Measurements from ENCODE around the gene VPS13A.

The VPS13A gene

GRCh38 chr9:77183581-77183980 is 6.2 kb downstream of the VPS13A start:
- DNase-seq: no peak
- no peaks in the 10 kb centered on the region for H3K27me3 ChIP-seq (replicated peaks in 2 of 5; ENCODE audit: control insufficient read depth in 4 of 5, insufficient read depth in 5 of 5, low read length in 4 of 5)
- POLR2A ChIA-PET: no interaction called here
- peaks cover 0 to 5% (median 3%) of the 10 kb centered on the region in 5 experiments for H3K9me3 ChIP-seq (ENCODE audit: control extremely low read depth in 1 of 5, control insufficient read depth in 4 of 5, insufficient read depth in 2 of 5, low read depth in 1 of 5, low read length in 4 of 5)
- CTCF ChIA-PET: interaction anchor here (1.2 to 2.4 kb wide), 3 partner anchors 9 to 429 kb away, joined by 3 to 7 read pairs (median 3); no protein-coding TSS in a partner anchor
- no peak overlapping the region for H3K4me3 ChIP-seq (ENCODE audit: control insufficient read depth in 1 of 7, extremely low read depth in 1 of 7, insufficient read depth in 4 of 7, low read depth in 2 of 7, low read length in 6 of 7)
- H3K27ac ChIP-seq (ENCODE audit: insufficient read depth in 1 of 2, low read depth in 1 of 2, low read length in 2 of 2, poor library complexity in 1 of 2, severe bottlenecking in 2 of 2): no peak overlapping the region
- H3K36me3 ChIP-seq (ENCODE audit: control insufficient read depth in 4 of 4, insufficient read depth in 4 of 4, low read length in 3 of 4): no peaks in the 10 kb centered on the region
- peaks cover 5 to 17% (median 10%) of the 10 kb centered on the region in 4 experiments for H3K4me1 ChIP-seq (ENCODE audit: control extremely low read depth in 1 of 4, control insufficient read depth in 4 of 4, insufficient read depth in 4 of 4, low read length in 3 of 4)

DNA sequence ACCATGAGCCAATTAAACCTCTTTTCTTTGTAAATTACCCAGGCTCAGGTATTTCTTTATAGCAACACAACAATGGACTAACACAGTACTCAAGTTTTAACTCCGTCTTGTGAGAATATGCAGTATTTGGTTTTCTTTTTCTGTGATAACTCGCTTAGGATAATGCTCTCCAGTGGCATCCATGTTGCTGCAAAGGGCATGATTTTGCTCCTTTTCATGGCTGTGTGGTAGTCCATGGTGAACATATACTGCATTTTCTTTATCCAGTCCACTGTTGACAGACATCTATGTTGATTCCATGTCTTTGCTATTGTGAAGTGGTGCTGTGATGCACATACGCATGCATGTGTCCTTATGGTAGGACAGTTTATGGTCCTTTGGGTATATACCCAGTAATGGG is 10.9 kb downstream of the VPS13A start:
- Histone ChIP-seq H3K36me3 (ENCODE audit: control insufficient read depth in 4 of 4, insufficient read depth in 4 of 4, low read length in 3 of 4) (no peaks in the 10 kb centered on the region), H3K27me3 (replicated peaks in 2 of 5; ENCODE audit: control insufficient read depth in 4 of 5, insufficient read depth in 5 of 5, low read length in 4 of 5) (no peaks in the 10 kb centered on the region), H3K9me3 (ENCODE audit: control extremely low read depth in 1 of 5, control insufficient read depth in 4 of 5, insufficient read depth in 2 of 5, low read depth in 1 of 5, low read length in 4 of 5) (peaks cover 0 to 5% (median 3%) of the 10 kb centered on the region in 5 experiments), H3K27ac (ENCODE audit: insufficient read depth in 1 of 2, low read depth in 1 of 2, low read length in 2 of 2, poor library complexity in 1 of 2, severe bottlenecking in 2 of 2) (no peak overlapping the region), H3K4me3 (ENCODE audit: control insufficient read depth in 1 of 7, extremely low read depth in 1 of 7, insufficient read depth in 4 of 7, low read depth in 2 of 7, low read length in 6 of 7) (no peak overlapping the region), H3K4me1 (ENCODE audit: control extremely low read depth in 1 of 4, control insufficient read depth in 4 of 4, insufficient read depth in 4 of 4, low read length in 3 of 4) (no peaks in the 10 kb centered on the region)
- ChIA-PET CTCF (no interaction called here), POLR2A (no interaction called here)
- DNase-seq: no peak
- no CpG with 5 or more reads among the region's 3 CpGs for WGBS (ENCODE audit: insufficient coverage)

DNA sequence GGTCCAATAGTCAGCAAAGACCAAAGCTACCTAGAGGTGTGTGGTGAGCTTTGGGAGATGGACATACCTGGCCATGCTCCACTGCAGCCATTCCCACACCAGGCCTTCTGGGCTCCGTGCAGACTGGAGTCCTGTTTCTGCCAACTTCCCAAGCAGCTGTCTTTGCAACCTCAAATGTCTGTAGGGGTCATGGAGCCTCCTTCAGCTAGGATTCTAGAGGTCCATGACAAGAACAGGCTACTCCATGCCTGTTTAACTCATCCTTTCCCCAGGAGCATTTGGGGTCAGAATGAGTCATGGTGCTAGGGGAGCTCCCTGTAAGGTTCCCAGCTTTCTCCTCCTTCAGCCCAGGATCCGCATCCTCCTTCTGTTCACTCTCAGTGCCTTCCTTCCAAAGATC is 17.1 kb downstream of the VPS13A start:
- Histone ChIP-seq H3K27me3 (replicated peaks in 2 of 5; ENCODE audit: control insufficient read depth in 4 of 5, insufficient read depth in 5 of 5, low read length in 4 of 5) (no peaks in the 10 kb centered on the region), H3K4me3 (ENCODE audit: control insufficient read depth in 1 of 7, extremely low read depth in 1 of 7, insufficient read depth in 4 of 7, low read depth in 2 of 7, low read length in 6 of 7) (no peak overlapping the region), H3K4me1 (ENCODE audit: control extremely low read depth in 1 of 4, control insufficient read depth in 4 of 4, insufficient read depth in 4 of 4, low read length in 3 of 4) (no peaks in the 10 kb centered on the region), H3K27ac (ENCODE audit: insufficient read depth in 1 of 2, low read depth in 1 of 2, low read length in 2 of 2, poor library complexity in 1 of 2, severe bottlenecking in 2 of 2) (no peak overlapping the region), H3K9me3 (ENCODE audit: control extremely low read depth in 1 of 5, control insufficient read depth in 4 of 5, insufficient read depth in 2 of 5, low read depth in 1 of 5, low read length in 4 of 5) (no peaks in the 10 kb centered on the region), H3K36me3 (ENCODE audit: control insufficient read depth in 4 of 4, insufficient read depth in 4 of 4, low read length in 3 of 4) (no peaks in the 10 kb centered on the region)
- CTCF ChIA-PET: interaction anchor here (0.8 kb wide), 1 partner anchor 27 kb away, joined by 3 read pairs; no protein-coding TSS in a partner anchor
- POLR2A ChIA-PET: no interaction called here
- DNase-seq: no peak
- WGBS (ENCODE audit: insufficient coverage): 100% methylated on average over 2 of the region's 2 CpGs

GRCh38 chr9:77210116-77210515 is 32.8 kb downstream of the VPS13A start:
- WGBS (ENCODE audit: insufficient coverage): no CpG with 5 or more reads among the region's 2 CpGs
- Histone ChIP-seq H3K4me3 (ENCODE audit: control insufficient read depth in 1 of 7, extremely low read depth in 1 of 7, insufficient read depth in 4 of 7, low read depth in 2 of 7, low read length in 6 of 7) (no peak overlapping the region), H3K9me3 (ENCODE audit: control extremely low read depth in 1 of 5, control insufficient read depth in 4 of 5, insufficient read depth in 2 of 5, low read depth in 1 of 5, low read length in 4 of 5) (no peaks in the 10 kb centered on the region), H3K27ac (ENCODE audit: insufficient read depth in 1 of 2, low read depth in 1 of 2, low read length in 2 of 2, poor library complexity in 1 of 2, severe bottlenecking in 2 of 2) (no peak overlapping the region), H3K4me1 (ENCODE audit: control extremely low read depth in 1 of 4, control insufficient read depth in 4 of 4, insufficient read depth in 4 of 4, low read length in 3 of 4) (no peaks in the 10 kb centered on the region), H3K27me3 (replicated peaks in 2 of 5; ENCODE audit: control insufficient read depth in 4 of 5, insufficient read depth in 5 of 5, low read length in 4 of 5) (no peaks in the 10 kb centered on the region), H3K36me3 (ENCODE audit: control insufficient read depth in 4 of 4, insufficient read depth in 4 of 4, low read length in 3 of 4) (peaks cover 4 to 18% (median 14%) of the 10 kb centered on the region in 4 experiments)
- DNase-seq: no peak
- ChIA-PET POLR2A (no interaction called here), CTCF (no interaction called here)

- Histone ChIP-seq H3K4me3 (ENCODE audit: control insufficient read depth in 1 of 7, extremely low read depth in 1 of 7, insufficient read depth in 4 of 7, low read depth in 2 of 7, low read length in 6 of 7) (no peak overlapping the region), H3K36me3 (ENCODE audit: control insufficient read depth in 4 of 4, insufficient read depth in 4 of 4, low read length in 3 of 4) (peaks cover 4 to 20% (median 15%) of the 10 kb centered on the region in 4 experiments), H3K27ac (ENCODE audit: insufficient read depth in 1 of 2, low read depth in 1 of 2, low read length in 2 of 2, poor library complexity in 1 of 2, severe bottlenecking in 2 of 2) (no peak overlapping the region), H3K27me3 (replicated peaks in 2 of 5; ENCODE audit: control insufficient read depth in 4 of 5, insufficient read depth in 5 of 5, low read length in 4 of 5) (no peaks in the 10 kb centered on the region), H3K9me3 (ENCODE audit: control extremely low read depth in 1 of 5, control insufficient read depth in 4 of 5, insufficient read depth in 2 of 5, low read depth in 1 of 5, low read length in 4 of 5) (no peaks in the 10 kb centered on the region), H3K4me1 (ENCODE audit: control extremely low read depth in 1 of 4, control insufficient read depth in 4 of 4, insufficient read depth in 4 of 4, low read length in 3 of 4) (no peaks in the 10 kb centered on the region)
- WGBS (ENCODE audit: insufficient coverage): 100% methylated on average over 5 of the region's 6 CpGs
- POLR2A ChIA-PET: no interaction called here
- no peak for DNase-seq
- CTCF ChIA-PET: interaction anchor here (1.9 kb wide), 1 partner anchor 45 kb away, joined by 4 read pairs; no protein-coding TSS in a partner anchor
These were observed 34.2 kb downstream of the VPS13A start for GRCh38 chr9:77211561-77211960.

GRCh38 chr9:77212801-77213200 is 35.5 kb downstream of the VPS13A start:
- Histone ChIP-seq H3K4me3 (ENCODE audit: control insufficient read depth in 1 of 7, extremely low read depth in 1 of 7, insufficient read depth in 4 of 7, low read depth in 2 of 7, low read length in 6 of 7) (no peak overlapping the region), H3K36me3 (ENCODE audit: control insufficient read depth in 4 of 4, insufficient read depth in 4 of 4, low read length in 3 of 4) (peaks cover 4 to 21% (median 17%) of the 10 kb centered on the region in 4 experiments), H3K27ac (ENCODE audit: insufficient read depth in 1 of 2, low read depth in 1 of 2, low read length in 2 of 2, poor library complexity in 1 of 2, severe bottlenecking in 2 of 2) (no peak overlapping the region), H3K9me3 (ENCODE audit: control extremely low read depth in 1 of 5, control insufficient read depth in 4 of 5, insufficient read depth in 2 of 5, low read depth in 1 of 5, low read length in 4 of 5) (no peaks in the 10 kb centered on the region), H3K4me1 (ENCODE audit: control extremely low read depth in 1 of 4, control insufficient read depth in 4 of 4, insufficient read depth in 4 of 4, low read length in 3 of 4) (no peaks in the 10 kb centered on the region), H3K27me3 (replicated peaks in 2 of 5; ENCODE audit: control insufficient read depth in 4 of 5, insufficient read depth in 5 of 5, low read length in 4 of 5) (no peaks in the 10 kb centered on the region)
- POLR2A ChIA-PET: no interaction called here
- no peak for DNase-seq
- no CpG with 5 or more reads among the region's 1 CpG for WGBS (ENCODE audit: insufficient coverage)
- CTCF ChIA-PET: interaction anchor here (0.6 to 1.9 kb wide), 3 partner anchors 8 to 46 kb away, joined by 3 to 4 read pairs (median 3); no protein-coding TSS in a partner anchor

DNA sequence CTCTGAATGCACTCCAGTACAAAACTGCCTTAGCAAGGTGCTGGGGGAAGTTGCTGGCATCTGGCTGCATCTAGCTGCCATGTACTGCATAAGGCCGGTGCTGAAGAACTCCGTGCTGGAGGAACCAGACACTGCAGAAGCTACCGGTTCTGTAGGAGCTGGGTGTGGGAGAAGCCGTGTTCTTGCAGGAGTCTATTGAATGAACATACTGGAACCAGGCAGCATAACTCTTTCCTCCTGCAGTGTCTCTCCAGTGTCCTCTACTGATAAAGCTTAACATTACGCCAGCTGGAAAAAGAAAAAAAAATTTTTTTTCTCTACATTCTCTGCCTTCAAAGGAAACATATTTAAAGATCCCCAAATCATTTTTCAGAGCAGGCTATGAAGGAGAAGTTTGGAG is 38.5 kb downstream of the VPS13A start:
- 100% methylated on average over 4 of the region's 5 CpGs for WGBS (ENCODE audit: insufficient coverage)
- Histone ChIP-seq H3K27me3 (replicated peaks in 2 of 5; ENCODE audit: control insufficient read depth in 4 of 5, insufficient read depth in 5 of 5, low read length in 4 of 5) (no peaks in the 10 kb centered on the region), H3K4me1 (ENCODE audit: control extremely low read depth in 1 of 4, control insufficient read depth in 4 of 4, insufficient read depth in 4 of 4, low read length in 3 of 4) (no peaks in the 10 kb centered on the region), H3K4me3 (ENCODE audit: control insufficient read depth in 1 of 7, extremely low read depth in 1 of 7, insufficient read depth in 4 of 7, low read depth in 2 of 7, low read length in 6 of 7) (no peak overlapping the region), H3K36me3 (ENCODE audit: control insufficient read depth in 4 of 4, insufficient read depth in 4 of 4, low read length in 3 of 4) (peaks cover 2 to 21% (median 15%) of the 10 kb centered on the region in 4 experiments), H3K27ac (ENCODE audit: insufficient read depth in 1 of 2, low read depth in 1 of 2, low read length in 2 of 2, poor library complexity in 1 of 2, severe bottlenecking in 2 of 2) (no peak overlapping the region), H3K9me3 (ENCODE audit: control extremely low read depth in 1 of 5, control insufficient read depth in 4 of 5, insufficient read depth in 2 of 5, low read depth in 1 of 5, low read length in 4 of 5) (no peaks in the 10 kb centered on the region)
- ChIA-PET POLR2A (no interaction called here), CTCF (interaction anchor here (0.7 to 2.5 kb wide), 4 partner anchors 8 to 49 kb away, joined by 3 to 15 read pairs (median 4); no protein-coding TSS in a partner anchor)
- DNase-seq: peak; percentile 3 to 21 (median 12)

Measured in common myeloid progenitor, CD34-positive (primary cell).